CD4-positive, alpha-beta T cell treated with Interferon alpha-2 for 1 hour (primary cell): Measurements from ENCODE around the gene FRRS1L.

Experiments
- DNase-seq, 2 donors: peaks; one replicate each; pipeline ENCODE4 v3.0.0-alpha.2; 2020 to 2022

FRRS1L gene, protein sequence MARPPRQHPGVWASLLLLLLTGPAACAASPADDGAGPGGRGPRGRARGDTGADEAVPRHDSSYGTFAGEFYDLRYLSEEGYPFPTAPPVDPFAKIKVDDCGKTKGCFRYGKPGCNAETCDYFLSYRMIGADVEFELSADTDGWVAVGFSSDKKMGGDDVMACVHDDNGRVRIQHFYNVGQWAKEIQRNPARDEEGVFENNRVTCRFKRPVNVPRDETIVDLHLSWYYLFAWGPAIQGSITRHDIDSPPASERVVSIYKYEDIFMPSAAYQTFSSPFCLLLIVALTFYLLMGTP

GRCh38 chr9:109166771-109167601 is at the start of gene FRRS1L:
FRRS1L (minus strand) TSS chr9:109167249; CDS start chr9:109167138, 111 bp downstream.
- no peak for DNase-seq

DNA sequence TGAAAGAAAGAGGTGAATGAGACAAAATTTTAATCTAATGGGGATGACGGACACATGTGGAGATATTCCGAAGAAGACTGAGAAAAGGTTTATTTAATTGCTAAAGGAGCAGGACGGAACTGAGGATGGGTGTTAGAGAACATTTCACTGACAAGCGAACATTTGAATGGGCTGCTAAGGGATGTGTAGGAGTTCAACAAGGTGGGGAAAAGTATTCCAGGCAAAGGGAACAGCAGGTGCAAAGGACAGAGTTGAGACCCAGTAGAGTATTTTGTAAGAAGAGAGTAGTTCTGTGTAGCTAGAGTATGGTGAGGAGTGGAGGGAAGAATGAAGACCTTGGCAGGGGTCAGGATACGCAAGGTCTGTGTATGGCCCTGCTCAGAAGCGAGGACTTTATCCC is 47.4 kb upstream of the FRRS1L start:
- no peak for DNase-seq

DNA sequence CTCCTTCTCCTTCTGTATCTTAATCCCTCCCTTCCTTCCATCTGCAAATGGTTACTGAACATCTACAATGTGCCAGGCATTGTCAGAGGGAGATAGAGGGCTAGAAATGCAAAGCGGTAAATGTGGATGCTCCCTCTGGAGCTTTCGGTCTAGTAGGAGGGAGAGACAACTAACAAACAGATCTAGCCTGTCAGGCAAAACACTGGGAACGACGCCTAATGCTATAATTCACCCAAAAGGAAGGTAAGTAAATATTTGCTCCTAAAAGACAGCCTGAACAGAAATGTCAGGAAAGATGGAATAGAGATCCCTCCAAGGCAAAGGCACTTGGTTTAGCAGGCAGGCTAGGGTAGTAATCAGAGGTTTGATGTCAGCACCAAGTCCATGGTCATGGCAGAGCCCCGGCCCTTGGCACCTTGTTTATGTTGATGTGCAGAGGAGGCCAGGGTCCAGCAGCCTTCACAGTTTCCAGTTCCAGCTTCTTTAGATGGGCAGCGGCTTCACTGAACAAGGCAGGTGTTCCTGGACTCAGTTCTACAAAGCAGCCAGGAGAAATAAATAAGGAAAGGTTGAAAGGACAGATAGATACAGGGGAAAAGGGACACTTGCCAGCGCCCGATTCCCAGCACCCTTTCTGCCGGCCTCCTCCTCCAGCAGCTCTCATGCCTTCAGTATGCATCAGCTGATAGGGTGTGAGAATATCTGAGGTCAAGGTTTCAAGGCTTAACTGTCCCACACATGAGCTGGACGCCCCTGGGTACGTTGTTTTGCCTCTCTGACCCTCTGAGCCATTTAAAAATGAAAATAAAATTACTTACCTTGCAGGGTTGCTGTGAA is 46.5 kb upstream of the FRRS1L start:
- no peak for DNase-seq

DNA sequence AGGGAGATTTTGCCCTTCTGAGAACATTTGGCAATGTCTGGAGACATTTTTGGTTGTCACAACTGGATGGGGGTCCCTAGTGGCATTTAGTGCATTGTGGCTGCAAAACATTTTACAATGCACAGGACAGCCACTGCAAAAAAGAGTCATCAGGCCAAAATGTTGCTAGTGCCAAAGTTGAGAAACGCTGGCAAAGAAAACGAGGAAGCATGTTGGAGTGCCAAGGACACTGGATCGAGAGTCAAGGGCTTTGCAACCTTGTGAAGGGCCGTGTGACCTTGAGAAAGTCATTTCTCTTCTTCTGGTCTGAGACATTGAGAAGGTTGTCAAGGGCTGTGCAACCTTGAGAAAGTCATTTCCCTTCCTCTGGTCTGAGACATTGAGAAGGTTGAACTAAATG is 45.7 kb upstream of the FRRS1L start:
- no peak for DNase-seq

DNA sequence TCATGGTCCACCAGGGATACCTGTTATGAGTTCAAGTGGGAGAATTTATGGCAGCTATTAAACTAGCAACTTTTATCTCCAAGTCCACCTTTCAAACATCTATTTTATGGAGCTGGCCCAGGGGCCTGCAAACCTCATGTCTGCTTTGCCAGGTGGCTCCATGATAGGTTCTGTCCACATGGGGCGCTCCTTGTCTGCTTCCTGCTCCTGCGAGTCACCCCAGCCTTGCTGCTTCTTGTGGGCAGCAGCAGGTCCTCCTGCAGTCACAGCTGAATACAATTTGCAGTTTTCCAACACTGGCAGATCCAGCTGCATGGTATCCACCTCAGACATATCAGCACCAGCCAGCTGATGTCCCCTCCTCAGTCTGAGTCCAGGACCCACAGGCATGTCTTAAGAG is 39.6 kb upstream of the FRRS1L start:
- no peak for DNase-seq

DNA sequence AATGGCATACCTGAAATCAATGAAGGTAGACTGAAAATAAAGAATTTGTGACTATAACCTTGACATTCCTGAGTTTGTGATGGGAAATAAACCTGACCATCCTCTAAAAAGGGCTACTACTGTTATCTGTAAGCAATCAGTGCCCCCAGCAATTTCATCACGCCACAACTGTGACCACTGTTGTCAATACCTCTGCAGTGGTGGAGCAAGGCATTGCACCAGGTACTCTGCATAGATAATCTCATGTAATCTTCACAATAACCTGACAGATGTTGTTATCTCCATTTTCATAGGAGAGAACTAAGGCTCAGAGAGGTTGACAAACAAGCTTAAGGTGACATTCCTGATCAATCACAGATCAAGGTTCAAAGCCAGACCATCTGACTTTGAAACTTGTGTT is 38.5 kb upstream of the FRRS1L start:
- no peak for DNase-seq

DNA sequence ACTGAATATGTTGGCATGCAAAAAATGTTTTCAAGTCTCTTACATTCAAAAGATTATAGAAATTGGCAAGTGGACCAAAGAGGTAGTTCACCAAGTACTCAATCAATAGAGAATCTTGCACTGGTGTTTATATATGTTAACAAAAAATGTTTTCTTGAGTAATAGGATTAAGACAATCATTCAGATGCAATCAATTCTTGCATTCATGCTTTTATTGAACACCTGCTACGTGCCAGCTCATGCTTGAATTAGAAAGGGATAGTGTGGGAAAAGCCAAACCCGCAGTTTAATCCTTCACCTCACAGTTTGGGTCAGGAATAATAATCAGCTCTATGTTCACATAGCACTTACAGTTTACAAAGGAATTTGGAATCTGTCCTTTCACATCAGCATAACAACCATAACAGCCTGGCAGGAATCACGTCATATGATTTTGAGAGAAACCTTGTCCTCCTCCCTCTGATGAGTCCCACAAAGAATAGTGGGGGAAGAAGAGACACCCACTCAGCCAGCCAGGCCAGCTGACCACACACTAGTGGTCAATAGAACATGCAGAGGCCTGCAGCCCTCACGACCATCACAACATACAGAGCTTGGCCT is 36.8 kb upstream of the FRRS1L start:
- DNase-seq: no peak

DNA sequence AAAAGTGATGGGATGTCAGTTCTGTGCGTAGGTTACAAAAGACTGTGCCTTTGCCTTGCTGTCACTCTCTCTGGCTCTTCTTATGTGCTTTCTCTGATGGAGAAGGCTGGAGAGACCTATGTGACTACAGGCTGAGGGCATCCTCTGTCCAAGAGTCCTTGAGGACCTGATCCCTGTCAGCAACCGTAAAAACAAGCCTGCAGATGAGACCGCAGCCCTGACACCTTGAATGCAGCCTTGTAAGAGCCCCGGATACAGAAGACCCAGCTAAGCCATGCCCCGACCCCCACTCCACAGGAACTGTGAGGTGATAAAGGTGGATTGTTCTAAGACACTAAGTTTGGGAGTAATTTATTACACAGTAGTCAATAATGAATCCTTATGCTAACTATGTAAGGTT is 32.6 kb upstream of the FRRS1L start:
- no peak for DNase-seq

DNA sequence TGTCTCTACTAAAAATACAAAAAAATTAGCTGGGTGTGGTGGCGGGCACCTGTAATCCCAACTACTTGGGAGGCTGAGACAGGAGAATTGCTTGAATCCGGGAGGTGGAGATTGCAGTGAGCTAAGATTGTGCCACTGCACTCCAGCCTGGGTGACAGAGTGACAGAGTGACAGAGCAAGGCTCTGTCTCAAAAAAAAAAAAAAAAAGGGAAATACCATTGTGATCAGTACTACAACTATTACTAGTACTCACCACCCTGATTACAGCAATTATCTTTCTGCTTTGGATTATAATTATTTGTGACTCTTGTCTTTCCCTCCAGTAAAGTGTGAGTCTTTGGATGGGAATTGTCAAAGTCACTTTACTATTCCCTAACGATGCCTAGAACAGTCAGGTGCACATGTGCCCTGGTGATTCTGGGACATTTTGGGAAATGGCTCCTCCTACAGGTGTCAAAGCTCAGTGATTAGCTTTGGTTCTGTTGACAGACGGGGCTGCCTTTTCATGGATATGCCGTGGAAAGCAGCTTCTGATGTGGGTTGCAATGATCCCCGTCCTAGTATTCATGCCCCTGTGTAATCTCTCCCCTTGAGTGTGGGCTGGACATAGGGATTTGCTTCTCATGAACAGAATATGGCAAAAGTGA is 31.8 kb upstream of the FRRS1L start:
- DNase-seq: peak in 1 of 2 donors; percentile 1

- DNase-seq: no peak
These were observed 27.0 kb upstream of the FRRS1L start for GRCh38 chr9:109193974-109194556.

- DNase-seq: no peak
These were observed 25.8 kb upstream of the FRRS1L start for GRCh38 chr9:109192732-109193361.

DNA sequence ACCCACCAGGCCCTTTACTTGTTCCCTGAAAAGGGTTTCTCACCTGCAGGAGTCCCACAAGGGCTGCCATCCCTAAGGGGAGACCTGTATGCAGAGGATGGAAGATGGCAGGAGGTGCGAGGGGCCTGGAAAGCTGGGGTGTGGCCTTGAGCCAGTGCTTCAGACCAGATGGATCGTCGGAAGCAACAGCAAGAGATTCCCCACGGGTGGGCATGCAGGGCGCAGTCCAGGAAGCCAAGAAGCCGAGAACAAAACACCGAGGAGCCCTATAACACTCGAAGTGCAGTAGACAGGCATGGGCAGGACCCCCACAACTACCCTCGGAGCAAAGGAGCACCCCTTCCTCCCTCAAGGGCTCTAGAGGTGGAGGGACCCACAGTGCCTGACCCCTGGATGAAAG is 24.7 kb upstream of the FRRS1L start:
- DNase-seq: no peak

GRCh38 chr9:109190151-109190550 is 23.1 kb upstream of the FRRS1L start:
- no peak for DNase-seq

DNA sequence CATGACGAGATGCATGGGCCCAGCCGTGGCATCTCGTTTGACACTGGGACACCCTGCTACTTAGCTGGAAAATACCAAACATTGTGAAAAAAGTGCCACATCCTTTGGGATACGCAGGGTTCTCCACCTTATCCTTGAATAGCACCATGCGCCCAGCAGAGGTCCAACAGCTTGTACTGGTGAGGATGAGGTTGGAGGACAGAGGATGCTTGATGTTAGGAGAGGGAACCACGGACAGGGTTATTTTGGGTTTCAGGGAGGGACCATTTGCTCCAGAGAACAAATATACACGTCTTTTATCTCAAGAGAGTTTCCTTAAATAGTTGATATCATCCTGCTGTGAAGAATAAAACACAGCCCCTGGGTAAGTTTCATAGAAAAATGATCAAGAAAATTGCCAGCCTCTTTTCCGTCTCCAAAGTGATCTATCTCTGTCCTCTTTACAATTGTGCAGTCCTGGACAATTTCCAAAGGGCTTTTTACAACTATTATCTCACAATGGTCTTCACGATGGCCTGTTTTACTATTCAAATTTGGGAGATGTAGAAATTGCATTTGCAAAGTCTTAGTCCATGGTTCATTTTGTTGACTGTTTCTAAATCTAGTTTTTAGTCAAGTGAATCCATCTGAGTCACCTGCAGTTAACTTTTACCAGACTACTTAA is 19.9 kb upstream of the FRRS1L start:
- DNase-seq: no peak

- DNase-seq: no peak
These were observed 16.1 kb upstream of the FRRS1L start for GRCh38 chr9:109182940-109183798.

DNA sequence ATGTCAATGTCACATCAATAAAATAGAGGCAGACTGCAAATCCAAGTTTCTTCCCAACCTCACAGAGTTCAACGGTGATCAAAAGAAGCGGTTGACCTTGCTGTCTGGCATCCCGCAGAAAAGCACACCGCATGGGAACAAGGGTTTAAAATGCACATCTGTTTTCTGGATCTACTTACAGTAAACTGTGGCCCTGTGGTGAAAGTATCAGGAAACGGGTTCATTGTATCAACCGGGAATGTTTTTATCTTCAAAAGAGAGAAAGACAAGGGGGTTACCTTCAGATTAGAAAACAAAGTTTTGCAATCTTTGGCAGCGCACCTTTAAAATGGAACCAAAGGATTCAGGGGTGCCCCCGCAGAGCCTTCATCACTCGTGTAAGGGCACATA is 15.5 kb upstream of the FRRS1L start:
- no peak for DNase-seq

DNA sequence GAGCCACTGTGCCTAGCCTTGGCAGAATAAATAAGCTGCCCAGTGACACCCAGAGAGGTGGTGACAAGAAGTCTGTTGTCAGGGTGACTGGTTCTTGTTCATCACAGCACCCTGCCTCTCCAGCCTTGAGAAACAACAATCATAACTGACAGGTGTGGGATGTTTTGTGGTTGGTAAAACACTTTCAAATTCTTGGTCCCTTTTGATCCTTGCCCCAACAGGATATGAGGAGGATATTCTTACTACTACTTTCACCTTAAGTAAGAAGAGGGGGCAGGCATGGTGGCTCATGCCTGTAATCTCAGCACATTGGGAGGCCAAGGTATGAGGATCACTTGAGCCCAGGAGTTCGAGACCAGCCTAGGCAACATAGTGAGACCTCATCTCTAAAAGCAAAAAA is 14.2 kb upstream of the FRRS1L start:
- DNase-seq: peak in 1 of 2 donors; percentile 18

GRCh38 chr9:109179801-109180523 is 12.9 kb upstream of the FRRS1L start:
- DNase-seq: no peak

DNA sequence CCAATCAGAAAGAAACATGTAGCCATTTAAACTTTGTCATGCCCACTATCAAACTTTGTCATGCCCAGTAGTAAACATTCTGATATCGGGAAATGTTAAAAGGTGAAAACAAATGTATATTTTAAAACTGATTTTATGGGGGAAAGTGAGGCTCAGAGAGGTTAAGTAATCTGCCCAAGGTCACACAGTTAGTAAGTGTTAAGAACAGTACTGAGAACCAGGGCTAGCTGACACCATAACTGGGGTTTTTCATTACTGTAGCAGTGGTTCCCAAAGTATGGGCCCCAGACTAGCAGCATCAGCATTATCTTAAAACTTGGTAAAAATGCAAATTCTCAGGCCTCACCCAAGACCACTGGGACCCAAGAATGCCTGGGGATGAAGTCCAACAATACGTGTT is 9.9 kb upstream of the FRRS1L start:
- no peak for DNase-seq
